NCI-H82 treated with DMSO at 0.1 percent for 48 hours (cell line): ENCODE results near the gene IPP.
"Not testable (repeated sequence)": the region's sequence is repeated elsewhere in the genome, so short reads cannot be mapped to it uniquely, and the experiment has no call there.

Experiments used
- DNase-seq: peaks from one replicate; lab custom pipeline; 2025; ENCODE audit not compliant: unreplicated experiment; lab: John Stamatoyannopoulos, UW

The IPP gene

DNA sequence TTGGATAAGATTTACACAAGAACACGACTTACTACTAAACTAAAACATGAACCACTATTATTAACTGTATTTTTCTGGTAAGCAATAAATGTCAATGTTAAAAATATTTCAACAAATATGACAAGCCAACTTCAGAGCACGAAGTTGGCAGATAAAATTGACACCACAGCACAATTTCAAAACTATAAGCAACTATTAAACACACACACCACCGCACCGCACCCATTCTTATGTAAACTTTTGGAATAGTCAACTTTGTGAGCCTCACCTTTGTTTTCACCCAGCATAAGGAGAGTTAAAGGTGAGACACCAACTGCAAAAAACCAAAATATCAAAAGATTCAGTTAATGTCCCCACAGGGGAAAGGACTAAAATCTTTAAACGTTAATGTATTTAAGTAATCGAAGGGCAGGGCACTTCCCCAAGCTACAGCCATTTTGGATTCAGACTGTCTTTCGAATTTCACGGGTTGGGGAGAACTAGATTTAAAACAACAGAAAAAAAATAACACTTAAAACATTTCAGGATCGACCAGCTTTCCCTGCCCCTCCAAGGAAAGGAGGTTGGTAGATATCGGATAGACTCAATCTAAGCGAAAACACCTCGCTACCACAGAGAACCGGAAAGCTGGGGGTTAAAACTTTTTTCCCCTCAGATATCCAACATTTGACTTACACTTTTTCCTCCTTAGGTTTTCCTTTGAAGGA, 65.0 kb downstream of the IPP start:
- no peak for DNase-seq

GRCh38 chr1:45684402-45684801, 66.1 kb downstream of the IPP start:
- DNase-seq: no peak

- DNase-seq: no peak
Measured at GRCh38 chr1:45682942-45683341, 67.5 kb downstream of the IPP start.

DNA sequence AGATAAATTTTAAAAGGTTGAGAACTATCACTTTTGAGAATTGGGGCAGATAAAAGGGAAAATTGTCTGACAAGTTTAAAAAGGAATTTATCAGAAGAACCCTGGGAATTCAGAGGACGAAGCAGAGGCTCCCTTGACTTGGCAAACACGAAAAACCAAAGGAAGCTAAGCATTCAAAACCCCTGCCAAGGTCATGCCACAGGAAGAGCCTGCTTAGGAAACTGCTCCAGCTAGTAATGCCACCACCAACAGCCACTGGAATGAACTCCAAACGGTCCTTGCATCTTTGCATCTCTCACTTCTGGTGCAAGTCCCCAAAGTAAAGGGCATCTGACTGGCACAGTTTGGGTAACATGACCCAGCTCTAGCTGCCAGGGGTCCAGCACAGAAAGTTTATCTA, 71.3 kb downstream of the IPP start:
- no peak for DNase-seq

DNA sequence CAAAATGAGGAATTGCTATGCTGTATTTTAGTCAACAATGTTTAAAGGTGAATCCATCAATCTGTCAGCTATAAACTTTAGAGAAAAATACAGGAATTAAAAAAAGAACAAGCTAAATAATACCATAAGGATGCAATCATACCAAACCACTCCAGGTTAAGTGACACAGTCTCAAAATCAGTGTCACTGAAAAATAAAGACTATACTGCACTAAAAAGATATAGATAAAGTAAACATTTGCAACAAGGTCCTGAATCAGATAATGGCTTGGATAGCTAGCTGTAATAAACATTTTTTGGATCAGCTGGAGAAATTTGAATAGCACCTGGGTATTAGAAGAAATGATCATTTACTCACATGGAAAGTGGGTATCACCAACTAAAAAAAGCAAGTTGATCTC, 72.0 kb downstream of the IPP start:
- no peak for DNase-seq

GRCh38 chr1:45677751-45678245, 72.7 kb downstream of the IPP start:
- DNase-seq: no peak

GRCh38 chr1:45676553-45676952, 73.9 kb downstream of the IPP start:
- not testable (repeated sequence) for DNase-seq

DNA sequence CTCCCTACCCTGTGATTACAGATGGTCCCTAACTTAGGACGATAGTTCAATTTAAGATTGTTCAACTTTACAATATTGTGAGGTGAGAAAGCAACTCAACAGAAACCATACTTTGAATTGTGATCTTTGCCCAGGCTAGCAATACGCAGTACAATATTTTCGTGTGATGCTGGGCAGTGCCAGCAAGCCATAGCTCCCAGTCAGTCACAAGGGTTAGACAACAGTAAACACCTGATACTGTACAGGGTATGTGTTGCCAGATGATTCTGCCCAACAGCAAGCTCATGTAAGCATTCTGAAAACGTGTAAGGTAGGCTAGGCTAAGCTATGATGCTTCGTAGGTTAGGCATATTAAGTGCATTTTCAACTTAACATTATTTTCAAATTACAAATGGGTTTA, 76.0 kb downstream of the IPP start:
- DNase-seq: no peak

DNA sequence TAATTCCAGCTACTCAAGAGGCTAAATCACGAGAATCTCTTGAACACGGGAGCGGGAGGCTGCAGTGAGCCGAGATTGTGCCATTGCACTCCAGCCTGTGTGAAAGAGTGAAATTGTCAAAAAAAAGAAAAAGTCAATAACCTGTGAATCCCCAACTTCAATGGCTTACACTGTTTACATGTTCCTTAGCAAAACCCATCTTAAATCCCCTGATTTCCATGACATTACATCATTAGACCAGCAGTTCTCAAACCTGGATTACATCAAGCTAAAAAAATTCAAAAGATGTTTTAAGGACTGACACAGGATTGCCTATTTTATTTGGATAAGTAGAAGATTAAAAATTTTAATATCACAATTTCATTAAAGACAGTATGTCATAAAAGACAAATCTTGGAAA, 76.5 kb downstream of the IPP start:
- DNase-seq: no peak

DNA sequence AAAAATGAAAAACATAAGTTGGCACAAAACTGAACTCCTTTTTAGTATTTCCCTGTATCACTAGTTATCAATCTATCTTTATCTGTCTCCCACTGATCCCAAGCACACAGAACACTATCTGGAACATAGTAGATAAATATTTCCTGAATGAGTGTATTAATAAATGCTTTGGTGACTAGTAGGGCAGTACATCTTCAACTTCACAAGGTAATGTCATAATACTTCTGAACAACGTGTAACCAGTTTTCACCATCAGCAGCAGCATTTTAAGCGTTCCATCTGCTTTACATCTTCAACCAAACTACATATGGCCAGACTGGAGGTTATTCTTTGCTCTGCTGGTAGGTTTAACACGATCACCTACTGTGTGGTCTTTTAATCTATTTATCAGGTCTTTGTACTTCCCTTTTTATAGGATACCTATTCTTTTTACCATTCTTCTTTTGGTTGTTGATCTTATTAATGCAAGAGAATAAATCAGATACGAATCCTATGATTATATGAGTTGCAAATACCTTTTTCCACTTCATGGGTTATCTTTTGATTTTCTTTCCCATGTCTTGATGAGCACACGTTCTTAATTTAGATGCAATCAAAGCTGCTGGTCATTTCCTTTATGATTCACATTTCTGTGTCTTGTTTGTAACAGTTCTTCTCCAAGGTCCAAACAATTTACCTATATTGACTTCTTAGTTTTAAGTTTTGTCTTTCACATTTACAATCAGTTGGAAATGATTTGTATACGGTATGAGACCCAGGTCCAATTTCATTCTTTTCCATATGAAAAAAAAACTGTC, 80.4 kb downstream of the IPP start:
- no peak for DNase-seq

GRCh38 chr1:45669379-45669778, 81.1 kb downstream of the IPP start:
- no peak for DNase-seq

- DNase-seq: no peak
Measured at GRCh38 chr1:45668526-45668925, 81.9 kb downstream of the IPP start.

DNA sequence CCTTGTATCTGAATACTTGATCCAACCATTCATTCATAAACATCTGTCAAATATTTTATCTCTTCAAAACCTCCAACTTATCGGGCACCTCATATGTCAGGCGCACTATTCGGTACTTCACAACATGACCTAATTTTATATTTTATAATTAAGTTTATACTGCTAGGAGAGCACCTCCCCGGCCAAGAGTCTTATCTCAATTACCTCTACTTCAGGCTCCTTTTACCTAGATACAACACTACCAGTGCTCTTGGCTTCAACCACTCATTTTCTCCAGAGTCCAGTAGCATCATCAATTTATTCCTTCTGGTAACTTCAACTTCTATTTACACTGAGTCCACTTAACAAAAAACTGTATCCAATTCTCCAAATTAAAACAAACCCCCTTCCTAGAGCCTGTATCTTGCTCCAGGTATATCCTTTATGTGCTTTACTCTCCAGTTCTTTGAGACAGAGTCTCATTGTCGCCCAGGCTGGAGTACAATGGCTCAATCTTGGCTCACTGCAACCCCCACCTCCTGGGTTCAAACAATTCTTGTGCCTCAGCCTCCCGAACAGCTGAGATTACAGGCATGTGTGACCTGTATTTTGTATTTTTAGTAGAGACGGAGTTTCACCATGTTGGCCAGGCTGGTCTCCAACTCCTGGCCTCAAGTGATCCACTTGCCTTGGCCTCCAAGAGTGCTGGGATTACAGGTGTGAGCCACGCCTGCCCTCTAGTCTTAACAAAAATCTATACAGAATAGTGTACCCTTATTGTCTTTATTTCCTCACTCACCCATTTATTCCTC, 82.9 kb downstream of the IPP start:
- no peak for DNase-seq

DNA sequence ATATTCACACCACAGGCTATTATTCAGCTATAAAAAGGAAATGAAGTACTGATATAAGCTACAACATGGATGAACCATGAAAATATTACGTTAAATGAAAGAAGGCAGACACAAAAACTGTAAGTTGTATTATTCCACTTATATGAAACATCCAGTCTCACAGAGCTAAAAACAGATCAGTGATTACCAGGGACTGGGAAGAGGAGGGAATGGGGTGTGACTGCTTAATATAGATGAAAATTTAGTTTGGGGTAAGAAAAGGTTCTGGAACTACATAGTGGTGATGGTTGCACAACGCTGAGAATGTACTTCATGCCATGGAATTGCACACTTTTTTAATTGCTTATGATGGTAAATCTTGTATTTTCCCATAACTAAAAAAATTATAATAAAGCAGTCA, 83.6 kb downstream of the IPP start:
- DNase-seq: no peak

DNA sequence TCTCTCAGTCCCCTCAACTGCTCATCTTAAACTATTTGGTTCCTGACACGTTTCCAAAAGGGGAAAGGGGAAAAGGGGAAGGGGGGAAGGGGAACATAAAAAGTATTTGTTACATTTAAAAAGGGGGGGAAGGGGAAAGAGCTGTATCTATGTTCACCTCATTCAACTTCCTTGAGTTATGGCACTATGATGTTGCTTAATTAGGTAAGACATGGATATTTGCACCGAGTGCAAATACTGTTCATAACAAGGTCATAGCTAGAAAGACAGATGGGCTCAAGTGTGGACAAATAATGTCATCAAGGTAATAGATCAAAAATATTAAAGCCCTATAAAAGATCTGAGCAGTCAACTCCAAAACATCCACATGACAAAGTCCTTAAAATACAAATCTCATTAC, 90.1 kb downstream of the IPP start:
- no peak for DNase-seq

DNA sequence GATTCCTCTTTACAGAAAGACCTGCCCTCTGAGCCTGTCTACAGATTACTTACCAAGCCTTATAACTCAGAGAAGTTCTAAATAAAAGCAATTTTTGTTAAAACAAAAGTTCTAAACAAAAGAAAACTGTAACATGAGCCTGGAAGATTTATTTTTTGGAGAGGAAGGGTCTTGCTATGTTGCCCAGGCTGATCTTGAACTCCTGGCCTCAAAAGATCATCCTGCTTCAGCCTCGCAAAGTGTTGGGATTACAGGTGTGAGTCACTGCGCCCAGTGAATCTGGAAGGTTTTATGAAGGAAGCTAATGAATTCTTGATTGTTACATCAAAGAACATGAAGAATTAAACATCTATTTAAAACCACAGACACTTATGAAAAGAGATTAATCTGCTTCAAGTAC, 91.2 kb downstream of the IPP start:
- DNase-seq: no peak

DNA sequence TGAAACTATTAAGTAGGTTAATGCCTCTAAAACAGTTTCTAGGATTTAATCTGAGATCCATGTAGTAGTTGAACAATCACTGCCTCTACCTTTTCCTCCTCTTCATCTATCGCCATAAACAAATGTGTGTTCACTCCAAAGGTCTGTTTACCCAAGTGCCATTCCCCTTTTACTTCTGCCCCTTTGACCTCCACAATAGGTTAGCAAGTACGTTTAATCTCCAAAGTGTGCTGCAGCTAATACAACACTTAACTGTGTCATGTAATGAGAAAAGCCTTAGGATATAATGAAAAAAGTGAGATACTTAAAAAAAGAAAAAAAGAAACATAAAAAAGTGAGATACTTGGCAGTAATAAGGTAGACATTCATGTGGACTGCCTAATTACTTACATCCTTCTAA, 92.3 kb downstream of the IPP start:
- no peak for DNase-seq

DNA sequence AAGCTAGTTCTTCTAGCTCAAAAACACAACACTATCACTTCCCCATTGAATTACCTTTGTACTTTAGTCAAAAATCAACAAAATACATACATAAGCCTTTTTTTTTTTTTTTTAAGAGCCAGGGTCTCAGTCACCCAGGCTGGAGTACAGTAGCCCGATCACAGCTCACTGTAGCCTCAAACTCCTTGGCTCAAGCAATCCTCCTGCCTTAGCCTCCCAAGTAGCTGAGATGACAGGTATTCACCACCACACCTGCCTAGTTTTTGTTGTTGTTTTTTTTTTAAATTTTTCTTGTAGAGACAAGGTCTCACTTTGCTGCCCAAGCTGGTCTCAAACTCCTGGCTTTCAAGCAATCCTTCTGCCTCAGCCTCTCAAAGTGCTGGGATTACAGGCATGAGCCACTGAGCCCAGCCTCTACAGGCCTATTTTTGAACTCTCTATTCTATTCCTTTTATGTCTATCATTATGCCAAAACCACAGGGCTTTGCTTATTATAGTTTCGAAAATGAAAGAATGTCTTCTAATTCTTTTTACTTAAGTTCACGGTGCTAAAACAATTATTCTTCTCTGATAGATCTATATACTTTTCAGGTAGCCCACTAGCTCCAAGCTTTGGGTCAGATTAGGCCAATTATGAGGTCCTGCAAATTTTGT, 93.8 kb downstream of the IPP start:
- no peak for DNase-seq

- DNase-seq: no peak
Measured at GRCh38 chr1:45654540-45655280, 95.7 kb downstream of the IPP start.
